ENCODE data around the gene MRAS. TPM values are rescaled to one million over a fixed set of nuclear protein-coding genes. Genes with fewer than 3 reads are reported as not detected.

MRAS gene
- total RNA-seq, 2 donors from 2014 or later, result 174 to 288 TPM

DNA sequence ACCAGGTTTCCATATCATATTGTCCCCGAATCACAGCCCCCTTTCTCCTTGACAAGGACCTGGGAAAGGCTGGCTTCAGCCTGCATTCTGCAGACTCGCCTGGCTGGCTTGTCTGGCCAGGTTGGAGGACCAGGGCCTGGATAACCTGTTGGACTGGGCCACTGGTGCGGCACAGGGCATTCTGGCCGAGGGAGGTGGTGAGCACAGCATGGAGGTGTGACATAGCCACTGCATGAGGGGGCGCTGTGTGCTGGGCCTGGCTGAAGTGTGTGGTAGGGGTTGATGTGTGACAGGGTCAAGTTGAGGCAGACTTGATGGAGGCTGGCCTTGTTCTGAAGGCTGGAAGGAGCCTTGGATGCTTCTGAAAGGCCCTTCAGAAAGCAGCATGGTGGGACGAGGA is 88.9 kb downstream of the MRAS start:
- no peak overlapping the region for H3K4me3 ChIP-seq
- H3K27ac ChIP-seq, result no peak overlapping the region
- no peak for DNase-seq (ENCODE audit: low spot score)
- TF ChIP-seq, protein P1, sequence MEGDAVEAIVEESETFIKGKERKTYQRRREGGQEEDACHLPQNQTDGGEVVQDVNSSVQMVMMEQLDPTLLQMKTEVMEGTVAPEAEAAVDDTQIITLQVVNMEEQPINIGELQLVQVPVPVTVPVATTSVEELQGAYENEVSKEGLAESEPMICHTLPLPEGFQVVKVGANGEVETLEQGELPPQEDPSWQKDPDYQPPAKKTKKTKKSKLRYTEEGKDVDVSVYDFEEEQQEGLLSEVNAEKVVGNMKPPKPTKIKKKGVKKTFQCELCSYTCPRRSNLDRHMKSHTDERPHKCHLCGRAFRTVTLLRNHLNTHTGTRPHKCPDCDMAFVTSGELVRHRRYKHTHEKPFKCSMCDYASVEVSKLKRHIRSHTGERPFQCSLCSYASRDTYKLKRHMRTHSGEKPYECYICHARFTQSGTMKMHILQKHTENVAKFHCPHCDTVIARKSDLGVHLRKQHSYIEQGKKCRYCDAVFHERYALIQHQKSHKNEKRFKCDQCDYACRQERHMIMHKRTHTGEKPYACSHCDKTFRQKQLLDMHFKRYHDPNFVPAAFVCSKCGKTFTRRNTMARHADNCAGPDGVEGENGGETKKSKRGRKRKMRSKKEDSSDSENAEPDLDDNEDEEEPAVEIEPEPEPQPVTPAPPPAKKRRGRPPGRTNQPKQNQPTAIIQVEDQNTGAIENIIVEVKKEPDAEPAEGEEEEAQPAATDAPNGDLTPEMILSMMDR (IDR thresholded peaks at IDR 0.05), result no peak
- no peaks in the 10 kb centered on the region for H3K9me3 ChIP-seq
- H3K27me3 ChIP-seq, result no peaks in the 10 kb centered on the region
- H3K36me3 ChIP-seq, result no peaks in the 10 kb centered on the region
- peaks cover 0 to 29% of the 10 kb centered on the region in 2 donors for H3K4me1 ChIP-seq

DNA sequence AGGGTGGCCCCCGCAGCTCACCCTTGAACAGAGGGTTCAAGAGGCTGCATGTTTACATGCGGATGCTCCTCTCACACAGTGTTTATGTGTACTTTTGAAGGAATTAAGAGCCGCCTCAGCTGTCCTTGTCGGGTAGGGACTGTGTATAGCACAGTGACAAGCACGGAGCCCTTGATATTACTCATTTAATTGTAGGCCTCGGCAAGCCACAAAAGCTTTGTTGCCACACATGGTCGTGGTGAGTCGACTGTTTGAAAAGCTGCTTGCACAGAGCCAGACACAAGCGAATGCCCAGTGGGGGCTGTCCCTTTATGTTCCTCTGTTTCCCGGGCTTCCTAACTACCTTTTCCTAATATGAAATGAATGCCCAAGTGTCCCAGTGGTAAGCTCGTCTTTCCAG is 90.5 kb downstream of the MRAS start:
- Histone ChIP-seq H3K4me3 (no peak overlapping the region), H3K4me1 (peaks cover 0 to 27% of the 10 kb centered on the region in 2 donors), H3K27me3 (no peaks in the 10 kb centered on the region), H3K9me3 (no peaks in the 10 kb centered on the region), H3K36me3 (no peaks in the 10 kb centered on the region), H3K27ac (no peak overlapping the region)
- no peak for DNase-seq (ENCODE audit: low spot score)
- TF ChIP-seq, protein P1 (IDR thresholded peaks at IDR 0.05), result no peak

DNA sequence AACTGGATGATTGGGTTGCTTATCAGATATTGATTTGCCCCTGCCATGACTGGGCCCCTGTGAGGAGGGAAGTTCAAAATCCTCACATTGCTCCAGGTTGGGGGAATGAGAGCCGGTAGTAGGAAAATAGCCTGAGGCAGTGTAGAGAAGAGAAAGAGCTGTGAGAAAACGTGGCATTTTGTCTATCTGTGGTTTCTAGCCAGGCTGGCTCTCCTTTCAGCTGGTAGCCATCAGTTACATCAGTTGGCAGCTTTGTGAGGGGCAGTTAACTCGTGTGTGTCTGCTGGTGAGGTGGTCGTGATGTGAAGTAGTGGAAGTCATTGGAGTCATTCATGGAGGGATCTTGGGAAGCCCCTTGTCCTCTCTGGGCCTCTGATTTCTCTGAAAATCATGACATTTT is 91.3 kb downstream of the MRAS start:
- Histone ChIP-seq H3K9me3 (no peaks in the 10 kb centered on the region), H3K4me3 (no peak overlapping the region), H3K36me3 (no peaks in the 10 kb centered on the region), H3K27ac (no peak overlapping the region), H3K27me3 (no peaks in the 10 kb centered on the region), H3K4me1 (peaks cover 0 to 19% of the 10 kb centered on the region in 2 donors)
- TF ChIP-seq, protein P1 (IDR thresholded peaks at IDR 0.05), result no peak
- no peak for DNase-seq (ENCODE audit: low spot score)

DNA sequence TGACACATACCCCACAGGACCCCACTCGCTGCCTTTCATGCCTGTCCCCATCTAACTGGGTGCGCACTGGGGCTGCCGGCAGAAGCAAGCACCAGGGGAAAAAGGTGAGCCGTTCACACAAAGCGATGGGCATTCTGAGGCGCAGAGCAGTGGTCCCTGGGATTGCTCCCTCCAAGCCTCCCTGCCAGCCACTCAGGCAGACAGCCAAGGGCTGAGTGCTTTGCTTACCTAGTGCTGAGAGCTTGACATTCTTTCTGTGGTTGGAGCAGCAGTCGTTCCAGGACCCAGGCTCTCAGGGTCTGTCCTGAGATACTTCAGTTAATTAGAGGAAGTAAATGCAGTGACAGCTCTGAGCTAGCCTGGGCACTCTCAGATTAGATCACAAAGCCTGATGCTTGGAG is 91.7 kb downstream of the MRAS start:
- TF ChIP-seq, protein P1 (IDR thresholded peaks at IDR 0.05), result no peak
- Histone ChIP-seq H3K4me3 (no peak overlapping the region), H3K27ac (no peak overlapping the region), H3K36me3 (no peaks in the 10 kb centered on the region), H3K9me3 (no peaks in the 10 kb centered on the region), H3K4me1 (peaks cover 0 to 15% of the 10 kb centered on the region in 2 donors), H3K27me3 (no peaks in the 10 kb centered on the region)
- DNase-seq (ENCODE audit: low spot score), result no peak

DNA sequence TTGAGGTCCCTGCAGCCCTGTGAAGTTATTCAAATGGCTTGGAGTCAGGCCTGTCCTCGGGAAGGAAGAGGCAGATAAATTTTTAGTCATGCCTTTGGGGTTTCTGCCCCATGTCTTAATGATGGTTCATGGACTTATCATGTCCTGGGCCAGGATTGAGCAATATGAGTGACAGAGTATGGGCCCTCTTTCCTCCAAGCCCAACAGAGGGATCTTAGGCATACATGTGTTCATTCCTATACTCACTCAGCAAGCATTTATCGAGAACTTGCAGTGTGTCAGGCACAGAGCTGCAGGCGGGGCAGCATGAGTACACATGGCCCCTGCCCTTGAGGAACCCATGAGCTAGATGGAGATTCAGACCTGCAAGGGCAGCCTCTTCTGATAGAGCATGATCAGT is 92.2 kb downstream of the MRAS start:
- Histone ChIP-seq H3K4me3 (no peak overlapping the region), H3K27ac (no peak overlapping the region), H3K27me3 (no peaks in the 10 kb centered on the region), H3K4me1 (peaks cover 0 to 10% of the 10 kb centered on the region in 2 donors), H3K36me3 (no peaks in the 10 kb centered on the region), H3K9me3 (no peaks in the 10 kb centered on the region)
- DNase-seq (ENCODE audit: low spot score), result no peak
- TF ChIP-seq, protein P1 (IDR thresholded peaks at IDR 0.05), result no peak

DNA sequence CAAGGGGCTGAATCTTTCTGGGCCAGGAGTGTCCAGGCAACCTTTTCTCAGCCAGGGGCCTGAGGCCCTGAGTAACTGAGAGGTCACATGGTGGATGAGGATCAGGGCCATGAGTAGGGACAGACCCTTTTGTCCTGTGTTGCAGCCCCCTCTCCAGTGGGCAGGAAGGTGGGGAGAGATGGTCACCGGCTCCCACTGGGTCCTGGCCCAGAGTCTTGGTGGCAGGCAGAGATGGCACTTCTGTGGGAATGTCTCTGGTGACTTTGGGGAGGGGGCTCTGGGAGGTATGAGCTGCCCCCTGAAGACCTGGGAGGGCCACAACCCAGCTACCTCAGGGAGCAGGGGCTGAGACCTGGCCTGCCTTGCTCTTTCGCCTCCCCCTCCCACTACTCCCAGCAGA is 92.9 kb downstream of the MRAS start:
- H3K36me3 ChIP-seq, result no peaks in the 10 kb centered on the region
- TF ChIP-seq, protein P1 (IDR thresholded peaks at IDR 0.05), result no peak
- DNase-seq (ENCODE audit: low spot score), result no peak
- H3K27ac ChIP-seq, result no peak overlapping the region
- no peak overlapping the region for H3K4me3 ChIP-seq
- H3K9me3 ChIP-seq, result no peaks in the 10 kb centered on the region
- no peaks in the 10 kb centered on the region for H3K27me3 ChIP-seq
- peaks cover 0 to 7% of the 10 kb centered on the region in 2 donors for H3K4me1 ChIP-seq
